Stimulated activated CD4-positive, alpha-beta T cell treated with anti-CD3 and anti-CD28 coated beads, Interleukin-4, amount 100 ng/mL, for 4 hours (primary cell): ENCODE measurements around the gene ERFL.

Experiments used
- DNase-seq, 2 experiments: peaks; one replicate each; pipeline ENCODE4 v3.0.0-alpha.2; 2020

The ERFL gene

GRCh38 chr19:41928221-41928683 lies at the start of gene ERFL:
TSS of gene ERFL (minus strand) at chr19:41928449. CDS start at chr19:41912919, 15,530 bp downstream.
- peak in 1 of 2 experiments; percentile 60 for DNase-seq

DNA sequence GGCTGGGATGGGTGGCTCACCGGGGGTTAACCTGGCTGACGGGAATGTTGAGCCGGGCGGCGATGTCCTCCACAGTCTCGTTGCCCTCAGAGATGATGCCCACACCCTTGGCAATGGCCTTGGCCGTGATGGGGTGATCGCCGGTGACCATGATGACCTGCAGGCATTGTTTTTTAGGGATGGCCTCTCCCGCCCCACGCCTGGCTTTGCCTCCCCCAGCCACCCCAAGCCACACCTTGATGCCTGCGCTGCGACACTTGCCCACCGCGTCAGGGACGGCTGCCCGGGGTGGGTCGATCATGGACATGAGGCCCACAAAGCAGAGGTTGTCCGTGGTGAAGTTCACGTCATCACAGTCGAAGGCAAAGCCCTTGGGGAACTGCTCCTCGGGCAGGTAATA lies 49.7 kb upstream of the ERFL start:
- no peak for DNase-seq

DNA sequence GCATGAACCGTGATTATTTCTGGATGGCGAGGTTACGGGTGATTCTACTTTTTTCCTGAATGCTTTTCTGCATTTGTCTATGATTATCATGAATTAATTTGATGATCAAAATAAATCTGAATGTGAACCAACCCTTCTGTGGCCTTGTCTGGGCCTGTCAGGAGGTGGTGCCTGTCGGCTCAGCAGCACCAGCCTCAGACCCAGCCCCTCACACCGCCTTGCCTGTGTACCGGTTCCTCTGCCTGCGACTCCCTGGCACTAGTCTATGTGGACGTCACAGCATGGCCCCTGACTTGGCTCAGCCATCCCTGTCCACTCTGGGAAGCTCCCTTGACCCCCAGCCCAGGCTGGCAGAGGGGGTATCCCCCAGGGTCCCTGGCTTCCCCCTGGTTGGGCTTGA lies 46.4 kb upstream of the ERFL start:
- no peak for DNase-seq

- no peak for DNase-seq
Observed at GRCh38 chr19:41971363-41971762, 43.1 kb upstream of the ERFL start.

GRCh38 chr19:41969772-41970458 lies 41.7 kb upstream of the ERFL start:
- no peak for DNase-seq

GRCh38 chr19:41968751-41969595 lies 40.7 kb upstream of the ERFL start:
- DNase-seq: no peak

- no peak for DNase-seq
Observed at GRCh38 chr19:41967054-41967783, 39.0 kb upstream of the ERFL start.

DNA sequence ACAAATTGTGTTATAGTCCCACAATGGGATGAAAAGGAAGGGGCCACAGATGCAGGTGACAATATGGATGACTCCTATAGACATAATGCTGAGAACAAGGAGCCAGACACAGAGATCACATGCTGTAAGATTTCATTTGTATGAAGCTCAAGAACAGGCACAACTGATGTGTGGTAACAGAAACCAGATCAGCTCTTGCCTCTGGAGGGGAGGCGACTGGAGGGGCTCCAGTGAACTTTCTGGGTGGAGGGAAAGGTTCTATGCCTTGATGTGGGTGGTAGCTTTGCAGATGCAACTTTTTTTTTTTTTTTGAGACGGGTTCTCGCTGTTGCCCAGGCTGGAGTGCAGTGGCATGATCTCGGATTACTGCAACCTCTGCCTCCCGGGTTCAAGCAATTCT lies 36.9 kb upstream of the ERFL start:
- no peak for DNase-seq

DNA sequence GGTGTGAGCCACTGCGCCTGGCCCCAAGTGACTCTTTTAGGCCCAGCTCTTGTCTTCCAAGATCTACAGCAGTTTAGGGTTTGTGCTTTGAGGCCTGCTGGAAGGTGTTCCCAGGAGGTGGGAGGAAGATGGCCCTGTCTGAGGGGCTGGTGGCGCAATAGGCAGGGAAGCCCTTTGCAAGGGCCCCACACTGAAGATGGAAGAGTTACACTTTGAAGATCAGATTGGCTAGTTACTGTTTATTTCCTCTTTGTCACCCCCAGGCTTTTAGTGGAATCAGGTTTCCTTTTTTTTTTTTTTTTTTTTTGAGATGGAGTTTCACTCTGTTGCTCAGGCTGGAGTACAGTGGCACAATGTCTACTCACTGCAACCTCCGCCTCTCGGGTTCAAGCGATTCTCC lies 32.7 kb upstream of the ERFL start:
- no peak for DNase-seq

DNA sequence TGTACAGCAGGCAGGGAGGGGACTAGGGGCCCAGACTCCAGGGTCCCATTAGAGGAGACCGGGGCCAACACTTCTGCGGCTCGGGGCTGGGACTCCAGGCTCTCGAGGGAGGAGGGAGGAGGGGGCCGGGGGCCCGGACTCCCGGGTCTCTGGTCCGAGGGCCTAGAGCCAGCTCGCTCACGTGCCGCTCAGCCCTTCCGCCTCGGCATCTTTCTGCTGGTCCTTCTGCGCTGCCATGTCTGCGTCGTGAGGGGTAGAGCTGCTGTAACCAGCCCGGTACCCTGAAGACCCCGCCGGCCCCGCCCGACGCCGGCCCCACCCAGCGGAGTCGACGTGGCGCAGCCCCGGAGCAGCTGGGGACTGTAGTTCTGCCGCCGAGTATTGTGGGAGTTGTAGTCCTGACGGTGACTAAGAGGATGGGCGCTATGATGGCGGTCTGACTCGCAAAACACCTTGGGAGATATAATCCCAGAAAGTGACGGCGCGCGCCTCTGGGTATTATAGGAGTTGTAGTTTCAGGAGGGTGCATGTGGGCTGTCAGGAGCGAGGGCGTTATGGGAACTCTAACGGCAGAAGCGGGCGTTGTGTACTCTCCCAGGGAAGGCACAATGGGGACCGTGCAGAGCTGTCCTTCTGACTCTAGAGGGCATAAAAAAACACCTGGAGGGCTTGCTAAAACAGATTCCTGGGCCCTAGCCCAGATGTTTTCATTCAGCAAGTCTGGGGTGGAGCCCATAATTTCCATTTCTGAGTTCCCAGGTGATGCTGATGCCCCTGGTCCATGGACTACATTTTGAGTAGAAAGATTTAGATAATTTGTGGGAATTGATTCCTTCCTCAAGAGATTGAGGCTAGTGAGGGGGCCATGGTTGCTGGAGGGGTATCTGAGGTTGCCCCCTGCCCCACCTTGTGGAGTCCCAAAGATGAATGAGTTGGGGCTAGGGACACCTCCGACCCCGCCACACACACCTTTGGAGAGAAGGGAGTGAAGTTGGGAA lies 31.1 kb upstream of the ERFL start, which contains the start of gene RABAC1:
Gene RABAC1, minus strand, starts transcription at position 266 of the 998 bp plus-strand sequence. Its CDS starts 29 bp downstream, at position 237.
- peak; percentile 85 to 88 for DNase-seq

- peak; percentile 81 to 87 for DNase-seq
Observed at GRCh38 chr19:41958367-41959055, 30.3 kb upstream of the ERFL start.

GRCh38 chr19:41957838-41958366 lies 29.7 kb upstream of the ERFL start:
- DNase-seq: no peak

GRCh38 chr19:41957161-41957837 lies 29.1 kb upstream of the ERFL start:
- DNase-seq: no peak

GRCh38 chr19:41956621-41957020 lies 28.4 kb upstream of the ERFL start:
- DNase-seq: no peak

- no peak for DNase-seq
Observed at GRCh38 chr19:41955521-41955920, 27.3 kb upstream of the ERFL start.

DNA sequence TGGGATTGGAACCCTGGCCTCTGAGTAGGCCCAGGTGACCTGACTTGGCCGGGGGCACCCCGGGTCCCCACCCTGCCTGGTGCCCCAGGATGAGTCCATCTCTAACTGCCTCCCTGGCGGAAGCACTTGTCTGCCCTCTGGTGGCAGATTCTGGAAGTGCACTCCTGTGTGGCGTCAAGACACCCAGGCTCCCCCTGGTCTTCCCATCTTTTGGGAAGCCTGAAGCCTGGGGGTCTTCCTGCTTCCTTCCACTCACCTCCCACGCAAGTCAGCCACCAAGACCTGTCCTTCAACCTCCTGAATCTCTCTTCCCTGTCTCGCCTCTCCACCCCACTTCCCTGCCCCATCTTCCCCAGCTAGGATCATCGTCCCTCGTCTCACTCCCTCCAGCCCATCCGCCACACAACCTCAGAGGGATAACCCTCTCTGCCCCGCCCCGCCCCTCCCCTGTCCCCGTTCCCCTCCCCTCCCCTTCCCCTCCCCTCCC lies 23.5 kb upstream of the ERFL start:
- DNase-seq: peak; percentile 76 to 91

GRCh38 chr19:41947091-41947490 lies 18.8 kb upstream of the ERFL start:
- no peak for DNase-seq

DNA sequence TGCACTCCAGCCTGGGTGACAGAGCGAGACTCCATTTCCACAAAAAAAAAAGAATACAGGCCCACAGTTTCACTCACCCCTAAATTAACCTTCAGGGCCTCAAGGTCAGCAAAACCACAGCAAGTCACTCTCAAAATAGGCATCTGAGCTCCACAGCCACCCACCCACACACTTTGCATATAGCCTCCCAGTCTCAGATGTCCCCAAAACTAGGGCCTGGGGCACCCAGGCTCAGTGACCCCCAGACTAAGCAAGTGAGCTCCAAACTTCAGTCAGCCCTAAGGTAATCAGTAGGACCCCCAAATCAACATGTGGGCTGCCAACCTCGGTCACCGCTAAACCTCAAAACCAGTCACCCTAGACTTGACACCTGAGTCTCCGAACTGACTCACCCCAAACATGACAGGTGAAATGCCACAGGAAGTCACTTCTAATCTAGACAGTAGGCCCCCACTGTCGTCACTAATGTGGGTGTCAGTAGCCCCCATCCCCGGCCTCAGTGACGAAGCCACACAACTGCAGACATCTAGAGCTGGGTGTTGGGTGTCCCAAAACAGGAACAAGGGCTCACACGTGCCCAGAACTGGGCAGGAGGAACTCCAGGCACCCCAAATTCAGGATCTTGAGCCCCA lies 17.0 kb upstream of the ERFL start:
- DNase-seq: peak; percentile 72 to 92

GRCh38 chr19:41944336-41944735 lies 16.1 kb upstream of the ERFL start:
- no peak for DNase-seq
